Measurements from ENCODE around the gene GPC5.

Gene GPC5

GRCh38 chr13:92362717-92363116 is 964.3 kb downstream of the GPC5 start:
- DNase-seq (ENCODE audit: low spot score), result no peak

GRCh38 chr13:92365904-92366303 is 967.5 kb downstream of the GPC5 start:
- DNase-seq (ENCODE audit: low spot score), result no peak

- no peak for DNase-seq (ENCODE audit: low spot score)
Measured at GRCh38 chr13:92377396-92377795, 979.0 kb downstream of the GPC5 start.

GRCh38 chr13:92379371-92379770 is 981.0 kb downstream of the GPC5 start:
- no peak for DNase-seq (ENCODE audit: low spot score)

GRCh38 chr13:92384410-92384809 is 986.0 kb downstream of the GPC5 start:
- no peak for DNase-seq (ENCODE audit: low spot score)

- DNase-seq (ENCODE audit: low spot score), result no peak
Measured at GRCh38 chr13:92387245-92387644, 988.8 kb downstream of the GPC5 start.

- DNase-seq (ENCODE audit: low spot score), result no peak
Measured at GRCh38 chr13:92390217-92390616, 991.8 kb downstream of the GPC5 start.

GRCh38 chr13:92403606-92404005 is 1005.2 kb downstream of the GPC5 start:
- no peak for DNase-seq (ENCODE audit: low spot score)

GRCh38 chr13:92407858-92408257 is 1009.4 kb downstream of the GPC5 start:
- DNase-seq (ENCODE audit: low spot score), result no peak

GRCh38 chr13:92412481-92412880 is 1014.1 kb downstream of the GPC5 start:
- DNase-seq (ENCODE audit: low spot score), result no peak

- DNase-seq (ENCODE audit: low spot score), result no peak
Measured at GRCh38 chr13:92412996-92413395, 1014.6 kb downstream of the GPC5 start.

- no peak for DNase-seq (ENCODE audit: low spot score)
Measured at GRCh38 chr13:92413452-92413851, 1015.0 kb downstream of the GPC5 start.

- DNase-seq (ENCODE audit: low spot score), result no peak
Measured at GRCh38 chr13:92414851-92415250, 1016.4 kb downstream of the GPC5 start.

- no peak for DNase-seq (ENCODE audit: low spot score)
Measured at GRCh38 chr13:92415781-92416180, 1017.4 kb downstream of the GPC5 start.

- no peak for DNase-seq (ENCODE audit: low spot score)
Measured at GRCh38 chr13:92418818-92419412, 1020.5 kb downstream of the GPC5 start.

GRCh38 chr13:92429231-92429630 is 1030.8 kb downstream of the GPC5 start:
- DNase-seq (ENCODE audit: low spot score), result no peak

- no peak for DNase-seq (ENCODE audit: low spot score)
Measured at GRCh38 chr13:92433386-92433785, 1035.0 kb downstream of the GPC5 start.

GRCh38 chr13:92433963-92434362 is 1035.5 kb downstream of the GPC5 start:
- DNase-seq (ENCODE audit: low spot score), result no peak

GRCh38 chr13:92436924-92437323 is 1038.5 kb downstream of the GPC5 start:
- DNase-seq (ENCODE audit: low spot score), result no peak

GRCh38 chr13:92444244-92444643 is 1045.8 kb downstream of the GPC5 start:
- DNase-seq (ENCODE audit: low spot score), result no peak

- DNase-seq (ENCODE audit: low spot score), result no peak
Measured at GRCh38 chr13:92451060-92451459, 1052.6 kb downstream of the GPC5 start.

GRCh38 chr13:92452840-92453239 is 1054.4 kb downstream of the GPC5 start:
- DNase-seq (ENCODE audit: low spot score), result no peak

- DNase-seq (ENCODE audit: low spot score), result no peak
Measured at GRCh38 chr13:92459306-92459705, 1060.9 kb downstream of the GPC5 start.

- no peak for DNase-seq (ENCODE audit: low spot score)
Measured at GRCh38 chr13:92460479-92460878, 1062.1 kb downstream of the GPC5 start.

GRCh38 chr13:92461402-92461801 is 1063.0 kb downstream of the GPC5 start:
- no peak for DNase-seq (ENCODE audit: low spot score)

All from globus pallidus (tissue), 1 donor.